ENCODE data around the gene NOTUM.

NOTUM gene

GRCh38 chr17:81976332-81977210 is 15.6 kb upstream of the NOTUM start:
- TF ChIP-seq, protein P1, sequence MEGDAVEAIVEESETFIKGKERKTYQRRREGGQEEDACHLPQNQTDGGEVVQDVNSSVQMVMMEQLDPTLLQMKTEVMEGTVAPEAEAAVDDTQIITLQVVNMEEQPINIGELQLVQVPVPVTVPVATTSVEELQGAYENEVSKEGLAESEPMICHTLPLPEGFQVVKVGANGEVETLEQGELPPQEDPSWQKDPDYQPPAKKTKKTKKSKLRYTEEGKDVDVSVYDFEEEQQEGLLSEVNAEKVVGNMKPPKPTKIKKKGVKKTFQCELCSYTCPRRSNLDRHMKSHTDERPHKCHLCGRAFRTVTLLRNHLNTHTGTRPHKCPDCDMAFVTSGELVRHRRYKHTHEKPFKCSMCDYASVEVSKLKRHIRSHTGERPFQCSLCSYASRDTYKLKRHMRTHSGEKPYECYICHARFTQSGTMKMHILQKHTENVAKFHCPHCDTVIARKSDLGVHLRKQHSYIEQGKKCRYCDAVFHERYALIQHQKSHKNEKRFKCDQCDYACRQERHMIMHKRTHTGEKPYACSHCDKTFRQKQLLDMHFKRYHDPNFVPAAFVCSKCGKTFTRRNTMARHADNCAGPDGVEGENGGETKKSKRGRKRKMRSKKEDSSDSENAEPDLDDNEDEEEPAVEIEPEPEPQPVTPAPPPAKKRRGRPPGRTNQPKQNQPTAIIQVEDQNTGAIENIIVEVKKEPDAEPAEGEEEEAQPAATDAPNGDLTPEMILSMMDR (IDR thresholded peaks at IDR 0.05; ENCODE audit: extremely low read depth, insufficient read depth, missing control alignments): no peak
- in situ Hi-C loops (cut with MboI; ENCODE audit: low pct_unique_long_range_greater_than_20kb, low sequenced_read_pairs, unreplicated experiment): no loop called here
- DNase-seq (ENCODE audit: low spot score): no peak

- in situ Hi-C loops (cut with MboI; ENCODE audit: low pct_unique_long_range_greater_than_20kb, low sequenced_read_pairs, unreplicated experiment): no loop called here
- TF ChIP-seq, protein P1 (IDR thresholded peaks at IDR 0.05; ENCODE audit: extremely low read depth, insufficient read depth, missing control alignments): no peak
- no peak for DNase-seq (ENCODE audit: low spot score)
Observed at GRCh38 chr17:81973432-81973831, 12.4 kb upstream of the NOTUM start.

DNA sequence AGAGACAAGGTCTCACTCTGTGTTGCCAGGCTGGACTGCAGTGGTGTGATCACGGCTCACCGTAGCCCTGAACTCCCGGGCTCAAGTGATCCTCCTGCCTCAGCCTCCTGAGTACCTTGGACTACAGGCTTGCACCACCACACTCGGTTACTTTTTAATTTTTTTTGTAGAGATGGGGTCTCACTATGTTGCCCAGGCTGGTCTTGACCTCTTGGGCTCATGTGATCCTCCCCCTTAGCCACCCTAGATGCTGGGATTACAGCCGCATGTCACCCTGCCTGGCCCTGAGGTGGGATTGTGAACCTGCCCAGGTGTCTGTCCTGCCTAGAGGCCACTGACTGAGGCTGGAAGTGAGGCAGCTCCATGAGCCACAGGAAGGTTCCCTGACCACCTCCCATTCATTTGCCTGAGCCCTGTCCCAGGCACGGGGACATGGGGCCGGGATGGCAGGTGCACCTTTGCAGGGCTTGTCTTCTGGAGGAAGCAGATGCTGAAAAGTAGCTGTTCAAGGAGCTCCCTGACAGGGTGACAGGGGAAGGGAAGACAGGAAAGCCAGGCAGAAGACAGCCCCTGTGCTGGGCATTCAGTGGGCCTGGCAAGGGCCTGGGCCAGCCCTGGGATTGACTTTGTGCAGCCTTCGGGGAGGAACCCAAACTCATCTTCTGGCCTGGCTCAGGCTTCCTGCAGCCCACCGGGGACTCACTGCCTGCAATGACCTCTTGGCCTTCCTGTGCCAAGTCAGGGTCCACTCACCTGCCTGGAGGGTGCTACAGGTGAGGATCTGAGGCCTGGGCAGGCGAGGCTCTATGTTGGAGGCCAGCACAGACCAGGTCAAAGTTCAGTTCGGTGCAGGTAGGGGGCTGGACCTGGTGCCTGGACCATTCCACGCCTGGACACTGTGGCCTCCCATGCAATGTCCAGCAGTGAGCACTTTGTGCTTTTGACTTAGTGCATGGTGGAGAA is 8.1 kb upstream of the NOTUM start:
- TF ChIP-seq, protein P1 (IDR thresholded peaks at IDR 0.05; ENCODE audit: extremely low read depth, insufficient read depth, missing control alignments): no peak
- no peak for DNase-seq (ENCODE audit: low spot score)
- in situ Hi-C loops (cut with MboI; ENCODE audit: low pct_unique_long_range_greater_than_20kb, low sequenced_read_pairs, unreplicated experiment): no loop called here

DNA sequence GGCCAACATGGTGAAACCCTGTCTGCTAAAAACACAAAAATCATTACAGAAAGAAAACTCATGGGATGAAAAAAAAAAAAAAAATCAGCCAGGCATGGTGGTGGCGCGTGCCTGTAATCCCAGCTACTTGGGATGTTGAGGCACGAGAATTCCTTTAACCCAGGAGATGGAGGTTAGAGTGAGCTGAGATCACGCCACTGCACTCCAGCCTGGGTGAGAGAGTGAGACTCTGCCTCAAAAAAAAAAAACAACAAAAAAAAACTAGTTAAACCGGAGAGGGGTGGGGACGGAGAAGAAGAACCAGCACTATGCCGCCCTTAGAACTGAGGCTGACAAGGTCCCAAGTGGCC is 7.4 kb upstream of the NOTUM start:
- TF ChIP-seq, protein P1 (IDR thresholded peaks at IDR 0.05; ENCODE audit: extremely low read depth, insufficient read depth, missing control alignments): no peak
- in situ Hi-C loops (cut with MboI; ENCODE audit: low pct_unique_long_range_greater_than_20kb, low sequenced_read_pairs, unreplicated experiment): no loop called here
- DNase-seq (ENCODE audit: low spot score): no peak

DNA sequence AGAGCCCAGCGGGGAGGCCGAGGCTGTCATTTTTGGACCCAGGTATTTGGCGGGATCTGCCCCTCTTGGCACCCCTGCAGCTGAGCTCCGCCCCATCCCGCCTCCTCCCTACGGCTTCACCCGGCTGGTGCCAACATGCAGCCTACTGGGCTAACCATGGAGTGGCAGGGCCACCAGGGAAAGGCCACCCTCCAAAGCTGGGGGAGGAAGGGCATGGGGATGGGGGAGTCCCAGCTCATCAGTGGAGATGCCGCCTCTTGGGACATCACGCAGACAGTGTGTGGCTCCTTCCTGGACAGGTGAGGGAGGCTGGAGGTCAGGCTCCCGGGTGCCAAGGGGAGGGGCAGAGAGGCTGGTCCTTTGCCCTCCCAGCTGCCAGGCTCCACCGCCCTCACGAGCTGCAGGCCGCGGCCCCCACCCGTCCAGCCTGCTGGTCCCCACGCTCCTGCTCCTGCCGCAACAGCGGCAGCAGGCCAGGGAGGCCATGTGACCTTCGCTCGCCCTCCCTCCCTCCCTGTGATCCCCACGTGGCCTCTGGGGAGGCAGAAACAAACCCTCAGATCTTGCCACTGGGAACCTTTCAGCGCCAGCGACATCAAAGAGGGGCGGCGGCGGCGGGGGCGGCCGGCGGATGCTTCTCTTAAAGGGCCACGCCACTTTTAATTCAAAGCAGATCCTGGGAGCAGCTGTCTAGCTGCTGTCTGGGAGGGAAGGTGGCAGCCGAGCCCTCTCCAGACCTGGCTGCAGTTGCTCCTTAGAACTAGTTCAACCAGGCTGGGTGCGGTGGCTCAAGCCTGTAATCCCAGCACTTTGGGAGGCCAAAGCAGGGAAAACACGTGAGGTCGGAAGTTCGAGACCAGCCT is 6.8 kb upstream of the NOTUM start:
- in situ Hi-C loops (cut with MboI; ENCODE audit: low pct_unique_long_range_greater_than_20kb, low sequenced_read_pairs, unreplicated experiment): no loop called here
- TF ChIP-seq, protein P1 (IDR thresholded peaks at IDR 0.05; ENCODE audit: extremely low read depth, insufficient read depth, missing control alignments): no peak
- DNase-seq (ENCODE audit: low spot score): peak; percentile 95

DNA sequence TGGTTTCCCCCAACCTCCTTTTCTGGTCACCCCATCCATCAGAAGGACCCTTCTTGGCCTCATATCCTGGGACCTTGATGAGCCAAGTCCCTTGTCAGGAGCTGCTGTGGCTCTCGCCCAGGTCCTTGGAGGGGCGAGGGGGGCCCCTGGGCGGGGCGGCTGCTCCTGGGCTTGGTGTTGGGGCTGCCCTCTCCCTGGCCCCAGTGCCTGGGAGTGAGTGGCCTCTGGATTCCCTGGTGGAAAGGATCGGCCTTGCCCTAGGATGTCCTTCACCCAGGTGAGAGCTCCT is 6.2 kb upstream of the NOTUM start:
- in situ Hi-C loops (cut with MboI; ENCODE audit: low pct_unique_long_range_greater_than_20kb, low sequenced_read_pairs, unreplicated experiment): no loop called here
- TF ChIP-seq, protein P1 (IDR thresholded peaks at IDR 0.05; ENCODE audit: extremely low read depth, insufficient read depth, missing control alignments): no peak

More for the DNA sequence above, 6.2 kb upstream of the NOTUM start:
- DNase-seq (ENCODE audit: low spot score): no peak
